ENCODE data around the gene TENM4.

GRCh38 chr11:78656327-78656726, 784.5 kb downstream of the TENM4 start:
- TF ChIP-seq POLR2AphosphoS5 (IDR thresholded peaks at IDR 0.05; ENCODE audit: borderline replicate concordance, low read depth, low read length) = no peak
- TF ChIP-seq EZH2 (IDR thresholded peaks at IDR 0.05) = no peak
- TF ChIP-seq FOXP2 (optimal IDR thresholded peaks at IDR 0.05; ENCODE audit: control extremely low read depth, extremely low read length, insufficient read depth) = no peak
